GM23338 (cell line): ENCODE data around the gene MPZL1.

Experiments used
- CREB1 ChIP-seq: fragments of 250-450 bp; sonication (Bioruptor Pico); IDR thresholded peaks from 2 replicates; pipeline ENCODE4 v1.5.0; 2020; ENCODE audit warnings: low read depth, mild to moderate bottlenecking, moderate library complexity
- EZH2 ChIP-seq: fragments of 200-600 bp; sonication (generic); IDR thresholded peaks from one replicate; pipeline ENCODE4 v1.8.0; 2017; ENCODE audit warnings: antibody characterized with exemption, mild to moderate bottlenecking, low read depth; ENCODE audit not compliant: unreplicated experiment
- EZH2phosphoT487 ChIP-seq: fragments of 200-600 bp; sonication (generic); IDR thresholded peaks from one replicate; pipeline ENCODE4 v1.8.1; 2018; ENCODE audit warnings: antibody characterized with exemption; ENCODE audit not compliant: unreplicated experiment
- JUNB ChIP-seq: IDR thresholded peaks from one replicate; pipeline ENCODE4 v1.6.1; 2016; ENCODE audit warnings: antibody characterized with exemption; ENCODE audit not compliant: unreplicated experiment
- NANOG ChIP-seq: IDR thresholded peaks from 2 replicates; pipeline ENCODE4 v1.6.1; 2016; ENCODE audit warnings: antibody characterized with exemption, borderline replicate concordance
- POLR2AphosphoS5 ChIP-seq: IDR thresholded peaks from 2 replicates; pipeline ENCODE4 v1.6.1; 2016; ENCODE audit warnings: antibody characterized with exemption, low read depth
- REST ChIP-seq: IDR thresholded peaks from one replicate; pipeline ENCODE4 v1.6.1; 2018; ENCODE audit warnings: antibody characterized with exemption; ENCODE audit not compliant: unreplicated experiment
- STAT1 ChIP-seq: IDR thresholded peaks from one replicate; pipeline ENCODE4 v1.6.1; 2016; ENCODE audit warnings: antibody characterized with exemption; ENCODE audit not compliant: unreplicated experiment
- ZNF114 ChIP-seq: fragments of 250-450 bp; sonication (Bioruptor Pico); IDR thresholded peaks from 2 replicates; pipeline ENCODE4 v1.5.0; 2020; ENCODE audit warnings: mild to moderate bottlenecking, moderate library complexity
- ZNF331 ChIP-seq: fragments of 250-450 bp; sonication (Bioruptor Pico); IDR thresholded peaks from 2 replicates; pipeline ENCODE4 v1.5.0; 2020; ENCODE audit warnings: low read depth, mild to moderate bottlenecking, moderate library complexity
- TF ChIP-seq, protein P1 (sequence below): IDR thresholded peaks from 2 replicates; pipeline ENCODE4 v1.6.1; 2016; ENCODE audit warnings: antibody characterized with exemption
- TF ChIP-seq, protein P2 (sequence below), 2 experiments: fragments of 200-600 bp in 1 of 2; sonication (generic) in 1 of 2; conservative IDR thresholded peaks; 2 replicates each; pipeline versions ENCODE4 v1.5.1 to v1.6.1; 2016 to 2017; ENCODE audit warnings: antibody characterized with exemption in 2 of 2, low read depth in 2 of 2, mild to moderate bottlenecking in 2 of 2, moderate library complexity in 1 of 2
- TF ChIP-seq, protein P3 (sequence below): fragments of 250-450 bp; sonication (Bioruptor Pico); IDR thresholded peaks from 2 replicates; pipeline ENCODE4 v1.5.0; 2020; ENCODE audit warnings: mild to moderate bottlenecking, moderate library complexity

GRCh38 chr1:167678838-167679237 lies 42.9 kb upstream of the MPZL1 start:
- TF ChIP-seq, protein P1, sequence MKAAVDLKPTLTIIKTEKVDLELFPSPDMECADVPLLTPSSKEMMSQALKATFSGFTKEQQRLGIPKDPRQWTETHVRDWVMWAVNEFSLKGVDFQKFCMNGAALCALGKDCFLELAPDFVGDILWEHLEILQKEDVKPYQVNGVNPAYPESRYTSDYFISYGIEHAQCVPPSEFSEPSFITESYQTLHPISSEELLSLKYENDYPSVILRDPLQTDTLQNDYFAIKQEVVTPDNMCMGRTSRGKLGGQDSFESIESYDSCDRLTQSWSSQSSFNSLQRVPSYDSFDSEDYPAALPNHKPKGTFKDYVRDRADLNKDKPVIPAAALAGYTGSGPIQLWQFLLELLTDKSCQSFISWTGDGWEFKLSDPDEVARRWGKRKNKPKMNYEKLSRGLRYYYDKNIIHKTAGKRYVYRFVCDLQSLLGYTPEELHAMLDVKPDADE, result no peak
- no peak for TF ChIP-seq EZH2
- TF ChIP-seq, protein P2, sequence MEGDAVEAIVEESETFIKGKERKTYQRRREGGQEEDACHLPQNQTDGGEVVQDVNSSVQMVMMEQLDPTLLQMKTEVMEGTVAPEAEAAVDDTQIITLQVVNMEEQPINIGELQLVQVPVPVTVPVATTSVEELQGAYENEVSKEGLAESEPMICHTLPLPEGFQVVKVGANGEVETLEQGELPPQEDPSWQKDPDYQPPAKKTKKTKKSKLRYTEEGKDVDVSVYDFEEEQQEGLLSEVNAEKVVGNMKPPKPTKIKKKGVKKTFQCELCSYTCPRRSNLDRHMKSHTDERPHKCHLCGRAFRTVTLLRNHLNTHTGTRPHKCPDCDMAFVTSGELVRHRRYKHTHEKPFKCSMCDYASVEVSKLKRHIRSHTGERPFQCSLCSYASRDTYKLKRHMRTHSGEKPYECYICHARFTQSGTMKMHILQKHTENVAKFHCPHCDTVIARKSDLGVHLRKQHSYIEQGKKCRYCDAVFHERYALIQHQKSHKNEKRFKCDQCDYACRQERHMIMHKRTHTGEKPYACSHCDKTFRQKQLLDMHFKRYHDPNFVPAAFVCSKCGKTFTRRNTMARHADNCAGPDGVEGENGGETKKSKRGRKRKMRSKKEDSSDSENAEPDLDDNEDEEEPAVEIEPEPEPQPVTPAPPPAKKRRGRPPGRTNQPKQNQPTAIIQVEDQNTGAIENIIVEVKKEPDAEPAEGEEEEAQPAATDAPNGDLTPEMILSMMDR (conservative IDR thresholded peaks at IDR 0.05; ENCODE audit: low read depth in 2 of 2), result no peak
- no peak for TF ChIP-seq POLR2AphosphoS5
- no peak for TF ChIP-seq REST
- no peak for TF ChIP-seq EZH2phosphoT487
- TF ChIP-seq ZNF331, result no peak
- TF ChIP-seq CREB1 (CRISPR knock-in tag), result no peak
- TF ChIP-seq JUNB, result no peak
- TF ChIP-seq NANOG, result no peak
- TF ChIP-seq ZNF114 (CRISPR knock-in tag), result no peak
- no peak for TF ChIP-seq STAT1
- TF ChIP-seq, protein P3, sequence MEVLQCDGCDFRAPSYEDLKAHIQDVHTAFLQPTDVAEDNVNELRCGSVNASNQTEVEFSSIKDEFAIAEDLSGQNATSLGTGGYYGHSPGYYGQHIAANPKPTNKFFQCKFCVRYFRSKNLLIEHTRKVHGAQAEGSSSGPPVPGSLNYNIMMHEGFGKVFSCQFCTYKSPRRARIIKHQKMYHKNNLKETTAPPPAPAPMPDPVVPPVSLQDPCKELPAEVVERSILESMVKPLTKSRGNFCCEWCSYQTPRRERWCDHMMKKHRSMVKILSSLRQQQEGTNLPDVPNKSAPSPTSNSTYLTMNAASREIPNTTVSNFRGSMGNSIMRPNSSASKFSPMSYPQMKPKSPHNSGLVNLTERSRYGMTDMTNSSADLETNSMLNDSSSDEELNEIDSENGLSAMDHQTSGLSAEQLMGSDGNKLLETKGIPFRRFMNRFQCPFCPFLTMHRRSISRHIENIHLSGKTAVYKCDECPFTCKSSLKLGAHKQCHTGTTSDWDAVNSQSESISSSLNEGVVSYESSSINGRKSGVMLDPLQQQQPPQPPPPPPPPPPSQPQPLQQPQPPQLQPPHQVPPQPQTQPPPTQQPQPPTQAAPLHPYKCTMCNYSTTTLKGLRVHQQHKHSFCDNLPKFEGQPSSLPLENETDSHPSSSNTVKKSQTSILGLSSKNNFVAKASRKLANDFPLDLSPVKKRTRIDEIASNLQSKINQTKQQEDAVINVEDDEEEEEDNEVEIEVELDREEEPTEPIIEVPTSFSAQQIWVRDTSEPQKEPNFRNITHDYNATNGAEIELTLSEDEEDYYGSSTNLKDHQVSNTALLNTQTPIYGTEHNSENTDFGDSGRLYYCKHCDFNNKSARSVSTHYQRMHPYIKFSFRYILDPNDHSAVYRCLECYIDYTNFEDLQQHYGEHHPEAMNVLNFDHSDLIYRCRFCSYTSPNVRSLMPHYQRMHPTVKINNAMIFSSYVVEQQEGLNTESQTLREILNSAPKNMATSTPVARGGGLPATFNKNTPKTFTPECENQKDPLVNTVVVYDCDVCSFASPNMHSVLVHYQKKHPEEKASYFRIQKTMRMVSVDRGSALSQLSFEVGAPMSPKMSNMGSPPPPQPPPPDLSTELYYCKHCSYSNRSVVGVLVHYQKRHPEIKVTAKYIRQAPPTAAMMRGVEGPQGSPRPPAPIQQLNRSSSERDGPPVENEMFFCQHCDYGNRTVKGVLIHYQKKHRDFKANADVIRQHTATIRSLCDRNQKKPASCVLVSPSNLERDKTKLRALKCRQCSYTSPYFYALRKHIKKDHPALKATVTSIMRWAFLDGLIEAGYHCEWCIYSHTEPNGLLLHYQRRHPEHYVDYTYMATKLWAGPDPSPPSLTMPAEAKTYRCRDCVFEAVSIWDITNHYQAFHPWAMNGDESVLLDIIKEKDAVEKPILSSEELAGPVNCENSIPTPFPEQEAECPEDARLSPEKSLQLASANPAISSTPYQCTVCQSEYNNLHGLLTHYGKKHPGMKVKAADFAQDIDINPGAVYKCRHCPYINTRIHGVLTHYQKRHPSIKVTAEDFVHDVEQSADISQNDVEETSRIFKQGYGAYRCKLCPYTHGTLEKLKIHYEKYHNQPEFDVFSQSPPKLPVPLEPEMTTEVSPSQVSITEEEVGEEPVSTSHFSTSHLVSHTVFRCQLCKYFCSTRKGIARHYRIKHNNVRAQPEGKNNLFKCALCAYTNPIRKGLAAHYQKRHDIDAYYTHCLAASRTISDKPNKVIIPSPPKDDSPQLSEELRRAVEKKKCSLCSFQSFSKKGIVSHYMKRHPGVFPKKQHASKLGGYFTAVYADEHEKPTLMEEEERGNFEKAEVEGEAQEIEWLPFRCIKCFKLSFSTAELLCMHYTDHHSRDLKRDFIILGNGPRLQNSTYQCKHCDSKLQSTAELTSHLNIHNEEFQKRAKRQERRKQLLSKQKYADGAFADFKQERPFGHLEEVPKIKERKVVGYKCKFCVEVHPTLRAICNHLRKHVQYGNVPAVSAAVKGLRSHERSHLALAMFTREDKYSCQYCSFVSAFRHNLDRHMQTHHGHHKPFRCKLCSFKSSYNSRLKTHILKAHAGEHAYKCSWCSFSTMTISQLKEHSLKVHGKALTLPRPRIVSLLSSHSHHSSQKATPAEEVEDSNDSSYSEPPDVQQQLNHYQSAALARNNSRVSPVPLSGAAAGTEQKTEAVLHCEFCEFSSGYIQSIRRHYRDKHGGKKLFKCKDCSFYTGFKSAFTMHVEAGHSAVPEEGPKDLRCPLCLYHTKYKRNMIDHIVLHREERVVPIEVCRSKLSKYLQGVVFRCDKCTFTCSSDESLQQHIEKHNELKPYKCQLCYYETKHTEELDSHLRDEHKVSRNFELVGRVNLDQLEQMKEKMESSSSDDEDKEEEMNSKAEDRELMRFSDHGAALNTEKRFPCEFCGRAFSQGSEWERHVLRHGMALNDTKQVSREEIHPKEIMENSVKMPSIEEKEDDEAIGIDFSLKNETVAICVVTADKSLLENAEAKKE (CRISPR knock-in tag), result no peak
